AG09319 (cell line): ENCODE results near the gene ELMOD2.
"Not testable (repeated sequence)": the region's sequence is repeated elsewhere in the genome, so short reads cannot be mapped to it uniquely, and the experiment has no call there.

Source experiments
- DNase-seq: peaks from one replicate; pipeline ENCODE4 v3.0.0-alpha.2; 2010; ENCODE audit warnings: low read depth; ENCODE audit errors: extremely low read depth
- CTCF ChIP-seq: IDR thresholded peaks from 2 replicates; pipeline ENCODE4 v1.5.1; 2011; ENCODE audit warnings: low read depth, mild to moderate bottlenecking, inconsistent platforms, low read length, moderate library complexity

Gene ELMOD2

GRCh38 chr4:140504261-140504660, 19.7 kb upstream of the ELMOD2 start:
- DNase-seq = no peak
- TF ChIP-seq CTCF = no peak

DNA sequence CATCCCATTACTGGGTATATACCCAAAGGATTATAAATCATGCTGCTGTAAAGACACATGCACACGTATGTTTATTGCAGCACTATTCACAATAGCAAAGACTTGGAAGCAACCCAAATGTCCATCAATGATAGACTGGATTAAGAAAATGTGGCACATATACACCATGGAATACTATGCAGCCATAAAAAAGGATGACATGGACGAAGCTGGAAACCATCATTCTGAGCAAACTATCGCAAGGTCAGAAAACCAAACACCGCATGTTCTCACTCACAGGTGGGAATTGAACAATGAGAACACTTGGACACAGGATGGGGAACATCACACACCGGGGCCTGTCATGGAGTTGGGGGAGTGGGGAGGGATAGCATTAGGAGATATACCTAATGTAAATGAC, 10.2 kb upstream of the ELMOD2 start:
- not testable (repeated sequence) for DNase-seq

DNA sequence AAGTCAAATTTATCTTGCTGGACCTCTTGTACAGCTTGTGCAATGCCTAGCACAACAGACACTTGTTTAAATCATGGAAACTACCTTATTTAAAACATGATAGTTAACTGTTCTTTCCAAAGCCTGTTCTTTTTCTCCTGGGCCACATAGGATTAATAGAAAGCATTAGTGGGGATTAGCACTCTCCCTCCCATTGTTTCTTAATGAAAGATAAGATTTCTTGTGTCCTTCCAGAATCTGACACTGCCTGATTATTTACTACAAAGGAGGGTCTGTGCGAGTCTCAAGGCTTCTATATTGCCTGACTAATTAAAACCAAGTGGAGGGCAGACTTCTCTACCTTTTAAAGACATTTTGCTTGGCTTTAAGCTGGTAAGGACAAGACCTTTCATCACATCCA, 8.5 kb upstream of the ELMOD2 start:
- DNase-seq = no peak
- no peak for TF ChIP-seq CTCF

- no peak for TF ChIP-seq CTCF
- DNase-seq = no peak
Observed at GRCh38 chr4:140523370-140523856, 555 bp upstream of the ELMOD2 start.

DNA sequence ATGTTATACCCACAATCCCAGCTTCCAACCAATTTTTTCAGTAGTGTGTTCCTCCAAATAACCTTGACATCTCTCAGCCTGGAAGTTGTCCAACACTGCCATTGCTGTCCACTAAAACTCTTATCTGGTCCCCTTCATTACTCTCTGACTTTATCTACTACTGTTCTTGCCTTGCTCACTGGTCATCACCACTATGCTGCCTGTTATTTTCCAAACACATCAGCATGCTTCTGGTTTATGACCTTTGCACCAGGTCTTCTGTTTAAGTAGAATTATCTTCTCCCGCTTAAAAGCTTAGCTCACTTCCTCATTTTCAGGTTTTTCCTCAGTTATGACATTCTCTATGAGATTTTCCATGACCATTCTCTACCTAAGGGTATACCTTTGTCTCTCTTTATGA, 5.5 kb downstream of the ELMOD2 start:
- no peak for DNase-seq
- TF ChIP-seq CTCF = no peak

DNA sequence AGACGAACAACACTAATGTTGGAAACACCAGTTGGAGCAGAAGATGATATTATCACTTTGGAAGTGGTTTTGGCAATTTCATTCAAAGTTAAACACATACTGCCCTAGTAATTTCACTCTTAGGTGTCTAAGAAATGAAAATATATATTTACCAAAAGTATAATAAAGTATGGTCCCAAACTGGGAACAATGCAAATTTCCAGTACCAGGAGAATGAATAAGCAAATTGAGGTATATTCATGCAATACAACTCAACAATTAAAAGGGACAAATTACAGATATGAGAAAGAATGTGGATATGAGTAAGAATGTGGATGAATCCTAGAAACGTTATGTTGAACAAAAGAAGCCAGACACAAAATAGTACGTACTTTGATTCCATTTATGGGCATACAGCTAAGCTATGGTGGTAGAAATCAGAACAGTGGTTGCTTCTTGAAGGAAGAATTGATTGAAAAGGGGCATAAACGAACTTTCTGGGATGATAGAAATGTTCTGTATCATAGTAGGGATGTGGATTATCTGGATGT, 10.0 kb downstream of the ELMOD2 start:
- no peak for TF ChIP-seq CTCF
- DNase-seq = no peak

GRCh38 chr4:140556372-140557085, 32.6 kb downstream of the ELMOD2 start:
- TF ChIP-seq CTCF = no peak
- no peak for DNase-seq
